Uterus (tissue), 4 donors: Measurements from ENCODE around the gene SAMD14. TPM values are rescaled to one million over a fixed set of nuclear protein-coding genes. Genes with fewer than 3 reads are reported as not detected.

Experiments
- DNase-seq, 2 donors: peaks; one replicate each; pipeline ENCODE4 v3.0.0-alpha.2; 2019 to 2020
- H3K27ac ChIP-seq, 2 donors: fragments of 200-600 bp; sonication (generic); 1 replicate in 1 of 2; 2 replicates in 1 of 2; pipeline ENCODE4 v1.5.1; 2016 to 2018
- H3K27me3 ChIP-seq, 2 donors: fragments of 200-600 bp; sonication (generic); one replicate each; pipeline ENCODE4 v1.5.1; 2018 to 2019; ENCODE audit warnings: control low read depth in 1 of 2
- H3K36me3 ChIP-seq, 2 donors: fragments of 200-600 bp; sonication (generic); one replicate each; pipeline ENCODE4 v1.5.1; 2019; ENCODE audit warnings: control low read depth in 1 of 2
- H3K4me1 ChIP-seq, 2 donors: fragments of 200-600 bp; sonication (generic); one replicate each; pipeline ENCODE4 v1.5.1; 2018 to 2019; ENCODE audit warnings: control low read depth in 1 of 2
- H3K4me3 ChIP-seq, 2 donors: fragments of 200-600 bp; sonication (generic); 1 replicate in 1 of 2; 2 replicates in 1 of 2; pipeline ENCODE4 v1.5.1; 2018 to 2019; ENCODE audit warnings: mild to moderate bottlenecking in 1 of 2
- H3K9me3 ChIP-seq, 2 donors: fragments of 200-600 bp; sonication (generic); one replicate each; pipeline ENCODE4 v1.5.1; 2019; ENCODE audit warnings: control low read depth in 1 of 2
- CTCF ChIP-seq, 4 experiments: fragments of 200-600 bp in 2 of 4; fragments of 450-650 bp in 2 of 4; sonication (generic) in 2 of 4; IDR thresholded peaks; one replicate each; pipeline ENCODE4 v1.5.1; 2016 to 2019; ENCODE audit warnings: antibody characterized with exemption in 4 of 4, mild to moderate bottlenecking in 2 of 4, moderate library complexity in 1 of 4
- POLR2A ChIP-seq, 2 donors: fragments of 450-650 bp; IDR thresholded peaks; one replicate each; pipeline ENCODE4 v1.6.1; 2016; ENCODE audit warnings: antibody characterized with exemption in 2 of 2, mild to moderate bottlenecking in 1 of 2, moderate library complexity in 1 of 2
- intact Hi-C: fragments of 100-400 bp; cut with DNase I; formaldehyde crosslinking; loops from one replicate; pipeline ENCODE4 v1.15.1; 2023; ENCODE audit warnings: low total_unique reads
- total RNA-seq, 4 donors: library from RNA; depleted of rRNA in 3 of 4; stranded (reverse); fragments of >200 nt in 3 of 4; gene quantifications; one replicate each; pipeline versions ENCODE4 v1.1.0 to v1.2.4, GENCODE V29; 2014 to 2023
- donor health status: DM: yes; HTN: yes; CAD: no.

Gene SAMD14
- total RNA-seq, 4 donors from 2014 or later = 2.3 to 11.3 (median 6.2) TPM; not detected in 1

- H3K27ac ChIP-seq = no peak overlapping the region
- no peak for DNase-seq
- H3K36me3 ChIP-seq = no peaks in the 10 kb centered on the region
- intact Hi-C loops = no loop called here
- no peaks in the 10 kb centered on the region for H3K4me1 ChIP-seq
- no peaks in the 10 kb centered on the region for H3K27me3 ChIP-seq
- TF ChIP-seq POLR2A (IDR thresholded peaks at IDR 0.05) (no peak), CTCF (IDR thresholded peaks at IDR 0.05) (no peak)
- no peaks in the 10 kb centered on the region for H3K9me3 ChIP-seq
- H3K4me3 ChIP-seq = no peak overlapping the region
These were observed 54.4 kb downstream of the SAMD14 start for GRCh38 chr17:50075446-50076032.

- Histone ChIP-seq H3K36me3 (no peaks in the 10 kb centered on the region), H3K4me1 (no peaks in the 10 kb centered on the region), H3K27me3 (no peaks in the 10 kb centered on the region), H3K9me3 (no peaks in the 10 kb centered on the region), H3K4me3 (no peak overlapping the region), H3K27ac (no peak overlapping the region)
- intact Hi-C loops = no loop called here
- DNase-seq = no peak
- TF ChIP-seq CTCF (IDR thresholded peaks at IDR 0.05) = no peak
- no peak for TF ChIP-seq POLR2A (IDR thresholded peaks at IDR 0.05)
These were observed 55.7 kb downstream of the SAMD14 start for GRCh38 chr17:50074227-50074626.

- Histone ChIP-seq H3K27ac (no peak overlapping the region), H3K27me3 (no peaks in the 10 kb centered on the region), H3K36me3 (no peaks in the 10 kb centered on the region), H3K9me3 (no peaks in the 10 kb centered on the region), H3K4me1 (no peaks in the 10 kb centered on the region), H3K4me3 (no peak overlapping the region)
- intact Hi-C loops = no loop called here
- DNase-seq = no peak
- TF ChIP-seq CTCF (IDR thresholded peaks at IDR 0.05) (no peak), POLR2A (IDR thresholded peaks at IDR 0.05) (no peak)
These were observed 57.0 kb downstream of the SAMD14 start for GRCh38 chr17:50072925-50073324.

- Histone ChIP-seq H3K4me1 (no peaks in the 10 kb centered on the region), H3K27me3 (no peaks in the 10 kb centered on the region), H3K36me3 (no peaks in the 10 kb centered on the region), H3K9me3 (no peaks in the 10 kb centered on the region), H3K4me3 (no peak overlapping the region), H3K27ac (no peak overlapping the region)
- TF ChIP-seq POLR2A (IDR thresholded peaks at IDR 0.05) (no peak), CTCF (IDR thresholded peaks at IDR 0.05) (no peak)
- intact Hi-C loops = no loop called here
- DNase-seq = no peak
These were observed 57.8 kb downstream of the SAMD14 start for GRCh38 chr17:50072130-50072529.

GRCh38 chr17:50071692-50072091 is 58.3 kb downstream of the SAMD14 start:
- Histone ChIP-seq H3K4me1 (no peaks in the 10 kb centered on the region), H3K9me3 (no peaks in the 10 kb centered on the region), H3K36me3 (no peaks in the 10 kb centered on the region), H3K27ac (no peak overlapping the region), H3K4me3 (no peak overlapping the region), H3K27me3 (no peaks in the 10 kb centered on the region)
- intact Hi-C loops = no loop called here
- TF ChIP-seq POLR2A (IDR thresholded peaks at IDR 0.05) = no peak
- no peak for TF ChIP-seq CTCF (IDR thresholded peaks at IDR 0.05)
- DNase-seq = no peak
